Measurements from ENCODE around the gene ZNF385A.
"Not testable (repeated sequence)": the region's sequence is repeated elsewhere in the genome, so short reads cannot be mapped to it uniquely, and the experiment has no call there.

Gene ZNF385A

DNA sequence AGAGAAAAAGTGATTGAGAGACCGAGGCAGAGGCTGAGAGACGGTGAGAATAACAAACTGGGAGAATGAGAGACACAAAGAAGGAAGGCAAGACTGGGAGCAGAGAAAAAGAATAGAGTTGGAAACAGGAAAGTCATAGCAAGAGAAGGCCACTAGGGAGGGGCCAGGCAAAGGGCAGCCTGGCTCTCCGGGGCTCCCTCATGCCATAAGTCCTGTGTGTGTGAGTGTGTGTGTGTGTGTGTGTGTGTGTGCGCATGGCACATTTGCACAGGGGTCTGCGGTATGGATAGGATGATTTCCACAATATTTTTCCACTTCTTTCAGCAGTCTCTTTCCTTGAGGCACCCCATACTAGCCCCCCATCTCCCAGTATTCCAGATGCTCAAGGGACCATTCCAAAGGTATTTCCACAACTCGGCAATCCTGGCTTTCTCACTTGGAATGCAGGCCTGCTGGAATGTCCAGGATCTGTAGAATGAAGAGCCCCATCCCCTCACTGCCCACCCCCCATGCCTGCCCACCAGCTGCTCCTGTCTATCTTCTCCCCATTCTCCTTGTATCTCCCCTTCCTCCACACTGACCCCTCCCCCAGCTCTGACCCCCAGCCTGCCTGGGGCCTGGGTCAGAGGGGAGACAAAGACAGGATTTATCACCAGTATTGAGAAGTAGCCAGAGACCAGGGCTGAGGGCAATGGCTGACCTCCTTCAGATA, 29.3 kb downstream of the ZNF385A start:
- H3K4me3 ChIP-seq (ENCODE audit: low read length) = no peak overlapping the region
- DNase-seq (ENCODE audit: low read depth) = no peak
- TF ChIP-seq CTCF (IDR thresholded peaks at IDR 0.05; ENCODE audit: insufficient read depth, low read depth, low read length, missing control alignments) = no peak

DNA sequence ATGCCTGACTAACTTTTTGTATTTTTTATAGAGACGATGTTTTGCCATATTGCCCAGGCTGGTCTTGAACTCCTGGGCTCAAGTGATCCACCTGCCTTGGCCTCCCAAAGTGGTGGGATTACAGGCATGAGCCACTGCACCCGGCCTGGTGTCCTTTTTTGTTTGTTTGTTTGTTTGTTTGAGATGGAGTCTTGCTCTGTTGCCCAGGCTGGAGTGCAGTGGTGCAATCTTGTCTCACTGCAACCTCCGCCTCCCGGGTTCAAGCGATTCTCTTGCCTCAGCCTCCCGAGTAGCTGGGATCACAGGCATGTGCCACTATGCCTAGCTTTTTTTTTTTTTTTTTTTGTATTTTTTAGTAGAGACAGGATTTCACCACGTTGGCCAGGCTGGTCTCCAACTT, 30.3 kb downstream of the ZNF385A start:
- not testable (repeated sequence) for DNase-seq (ENCODE audit: low read depth); H3K4me3 ChIP-seq (ENCODE audit: low read length)

- no peak for TF ChIP-seq CTCF (IDR thresholded peaks at IDR 0.05; ENCODE audit: insufficient read depth, low read depth, low read length, missing control alignments)
- no peak for DNase-seq (ENCODE audit: low read depth)
- H3K4me3 ChIP-seq (ENCODE audit: low read length) = no peak overlapping the region
Observed at GRCh38 chr12:54352891-54353874, 31.4 kb downstream of the ZNF385A start.

DNA sequence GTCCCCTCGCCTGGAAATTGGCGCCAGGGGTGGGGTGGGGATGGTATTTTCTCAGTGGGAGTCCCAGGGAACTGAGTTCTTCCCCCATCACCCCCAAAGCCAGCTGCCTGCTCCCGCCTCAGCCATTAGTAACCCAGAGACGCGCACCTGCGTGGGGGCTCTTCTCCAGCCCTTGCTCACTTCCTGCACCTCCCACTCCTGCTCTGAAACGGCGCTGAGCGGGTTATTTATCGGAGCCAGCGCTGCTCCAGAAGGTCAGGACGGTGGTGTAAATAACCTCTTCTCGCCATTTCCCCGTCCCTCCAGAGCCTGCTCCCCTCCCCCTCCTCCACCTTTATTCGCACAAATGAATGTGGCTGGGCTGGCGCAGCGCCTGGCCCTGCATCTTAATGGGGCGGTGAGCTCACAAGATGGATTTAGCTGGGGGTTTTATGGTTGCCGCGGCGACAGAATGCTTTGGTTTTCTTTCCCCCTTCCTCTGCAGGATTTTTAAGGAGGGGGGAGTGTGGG, 32.5 kb downstream of the ZNF385A start:
- H3K4me3 ChIP-seq (ENCODE audit: low read length) = no peak overlapping the region
- no peak for TF ChIP-seq CTCF (IDR thresholded peaks at IDR 0.05; ENCODE audit: insufficient read depth, low read depth, low read length, missing control alignments)
- no peak for DNase-seq (ENCODE audit: low read depth)

DNA sequence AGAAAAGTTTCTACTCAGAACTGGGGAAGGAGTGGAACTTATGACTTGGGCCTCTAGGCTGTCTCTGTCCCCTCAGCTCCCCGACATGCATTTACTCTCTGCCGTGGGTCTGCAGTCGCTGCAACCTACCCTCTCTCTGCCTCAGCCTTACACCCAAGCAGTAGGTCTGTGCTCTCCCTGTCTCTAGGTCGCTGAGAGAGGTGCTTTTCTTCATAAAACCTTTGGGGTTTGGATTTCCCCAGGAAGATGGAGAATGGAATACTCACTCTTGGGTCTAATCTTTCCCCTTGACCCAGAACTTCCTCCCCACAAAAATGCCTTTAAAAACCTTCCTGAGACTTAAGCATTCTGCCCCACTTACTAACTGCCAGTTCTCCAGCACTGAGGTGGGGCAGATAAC, 33.2 kb downstream of the ZNF385A start:
- no peak overlapping the region for H3K4me3 ChIP-seq (ENCODE audit: low read length)
- DNase-seq (ENCODE audit: low read depth) = no peak
- no peak for TF ChIP-seq CTCF (IDR thresholded peaks at IDR 0.05; ENCODE audit: insufficient read depth, low read depth, low read length, missing control alignments)

- H3K4me3 ChIP-seq (ENCODE audit: low read length) = no peak overlapping the region
- TF ChIP-seq CTCF (IDR thresholded peaks at IDR 0.05; ENCODE audit: insufficient read depth, low read depth, low read length, missing control alignments) = no peak
- DNase-seq (ENCODE audit: low read depth) = no peak
Observed at GRCh38 chr12:54350743-54351142, 33.8 kb downstream of the ZNF385A start.

DNA sequence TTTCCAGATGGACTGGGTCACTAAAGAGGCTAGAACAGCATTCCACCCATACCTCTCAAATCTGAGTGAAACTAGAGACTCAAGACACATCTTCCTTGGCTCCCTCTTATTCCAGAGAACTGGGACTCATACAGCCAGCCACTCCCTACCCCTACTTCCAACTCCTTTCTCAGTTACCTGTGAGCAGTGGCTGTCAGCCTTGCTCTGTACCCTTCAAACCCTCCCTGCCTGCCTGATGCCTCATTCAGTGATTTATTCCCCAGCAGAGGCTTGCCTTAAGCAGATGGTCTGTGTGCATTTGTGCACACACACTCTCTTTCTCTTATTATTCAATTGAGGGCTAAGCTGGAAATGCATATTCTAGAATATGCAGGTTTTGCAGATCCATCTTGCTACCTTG, 34.9 kb downstream of the ZNF385A start:
- H3K4me3 ChIP-seq (ENCODE audit: low read length) = no peak overlapping the region
- TF ChIP-seq CTCF (IDR thresholded peaks at IDR 0.05; ENCODE audit: insufficient read depth, low read depth, low read length, missing control alignments) = no peak
- no peak for DNase-seq (ENCODE audit: low read depth)

Data from epithelial cell of esophagus (primary cell).